Measurements from ENCODE around the gene FOSL2. TPM values are rescaled to one million over a fixed set of nuclear protein-coding genes. Genes with fewer than 3 reads are reported as not detected.

The FOSL2 gene
- total RNA-seq, 1 experiment from 2014 or later = 44.8 TPM

DNA sequence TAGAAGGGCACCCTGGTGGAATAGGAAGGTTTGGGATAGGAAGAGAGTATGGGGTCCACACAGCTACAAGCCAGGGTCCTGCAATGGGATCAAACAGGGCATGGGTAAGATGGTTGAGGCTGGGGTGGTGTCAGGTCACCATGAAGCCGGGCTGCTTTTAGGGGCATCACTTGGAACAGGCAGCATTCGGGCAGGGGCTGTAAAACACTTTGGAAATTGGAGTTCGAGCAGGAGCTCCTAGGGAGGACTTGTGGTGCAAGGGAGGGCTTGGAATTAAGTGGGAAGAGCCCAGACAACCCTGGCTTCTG, 56.1 kb downstream of the FOSL2 start:
- TF ChIP-seq CEBPB (IDR thresholded peaks at IDR 0.05; ENCODE audit: low read depth) (no peak), CBX3 (IDR thresholded peaks at IDR 0.05; ENCODE audit: low read depth) (no peak)
- TF ChIP-seq, protein P1, sequence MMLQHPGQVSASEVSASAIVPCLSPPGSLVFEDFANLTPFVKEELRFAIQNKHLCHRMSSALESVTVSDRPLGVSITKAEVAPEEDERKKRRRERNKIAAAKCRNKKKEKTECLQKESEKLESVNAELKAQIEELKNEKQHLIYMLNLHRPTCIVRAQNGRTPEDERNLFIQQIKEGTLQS (IDR thresholded peaks at IDR 0.05) = no peak
- no TSS peak for BruUV-seq (replicated peaks)
- Histone ChIP-seq H4K20me1 (ENCODE audit: insufficient read depth) (no peaks in the 10 kb centered on the region), H3K27ac (ENCODE audit: low read depth, low read length) (no peak overlapping the region), H2AFZ (ENCODE audit: low read depth, low read length, poor library complexity, severe bottlenecking) (no peak overlapping the region), H3K4me2 (ENCODE audit: low read length) (0 out of 2 replicates have a peak overlapping the region, but pooled peaks have one; percentile 70), H3K4me1 (ENCODE audit: control insufficient read depth in 1 of 2, insufficient read depth in 2 of 2, low read length in 2 of 2) (peaks cover 12 to 55% of the 10 kb centered on the region in 2 experiments), H3K4me3 (replicated peaks in 1 of 2; ENCODE audit: low read depth in 1 of 2, low read length in 2 of 2) (no peak overlapping the region), H3K9me3 (ENCODE audit: control insufficient read depth in 1 of 2, insufficient read depth in 1 of 2, low read depth in 1 of 2, low read length in 2 of 2) (no peaks in the 10 kb centered on the region), H3K79me2 (ENCODE audit: insufficient read depth, low read length) (no peaks in the 10 kb centered on the region), H3K9me2 (ENCODE audit: insufficient read depth) (no peaks in the 10 kb centered on the region), H3K9ac (ENCODE audit: low read length) (no peak overlapping the region), H3K36me3 (ENCODE audit: control insufficient read depth in 1 of 2, insufficient read depth in 2 of 2, low read length in 2 of 2) (no peaks in the 10 kb centered on the region), H3K27me3 (ENCODE audit: insufficient read depth, low read length) (no peaks in the 10 kb centered on the region)
- CTCF ChIA-PET = interaction anchor here (0.8 kb wide), 1 partner anchor 694 kb away, joined by 4 read pairs; no protein-coding TSS in a partner anchor
- RAD21 ChIA-PET (ENCODE audit: low non-redundant PET in 1 of 2, low total read pairs in 2 of 2, uncharacterized antibody in 2 of 2, unreplicated experiment in 2 of 2) = no interaction called here
- POLR2A ChIA-PET = no interaction called here
- no peak for DNase-seq (ENCODE audit: low read depth, low spot score)
- ATAC-seq = no peak
- intact Hi-C loops (cut with micrococcal nuclease) = no loop called here

DNA sequence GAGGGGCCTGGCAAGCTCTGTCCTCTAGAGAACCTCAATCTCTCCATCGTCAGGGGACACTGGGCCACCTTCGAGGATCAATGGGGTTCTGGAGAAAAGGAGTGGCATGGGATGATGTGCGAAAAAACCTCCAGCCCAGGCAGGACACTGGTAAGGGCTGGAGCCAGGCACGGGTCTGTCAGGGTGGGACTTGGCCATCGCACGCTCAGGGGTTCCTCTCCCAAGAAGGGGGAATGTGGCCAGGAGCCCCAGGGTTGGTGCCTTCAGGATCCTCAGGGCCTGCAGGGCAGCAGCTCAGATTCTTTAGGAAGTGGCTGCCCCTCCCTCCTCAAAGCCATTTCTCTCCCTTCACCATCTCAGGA, 56.4 kb downstream of the FOSL2 start:
- ATAC-seq (no peak), DNase-seq (ENCODE audit: low read depth, low spot score) (no peak)
- no peaks in the 10 kb centered on the region for H3K9me3 ChIP-seq (ENCODE audit: control insufficient read depth in 1 of 2, insufficient read depth in 1 of 2, low read depth in 1 of 2, low read length in 2 of 2)
- TF ChIP-seq EZH2 (IDR thresholded peaks at IDR 0.05) (no peak), YY1 (IDR thresholded peaks at IDR 0.05; ENCODE audit: extremely low read depth, insufficient replicate concordance, low read depth, low read length) (no peak), CEBPB (IDR thresholded peaks at IDR 0.05; ENCODE audit: low read depth) (no peak)
- TF ChIP-seq, protein P2, sequence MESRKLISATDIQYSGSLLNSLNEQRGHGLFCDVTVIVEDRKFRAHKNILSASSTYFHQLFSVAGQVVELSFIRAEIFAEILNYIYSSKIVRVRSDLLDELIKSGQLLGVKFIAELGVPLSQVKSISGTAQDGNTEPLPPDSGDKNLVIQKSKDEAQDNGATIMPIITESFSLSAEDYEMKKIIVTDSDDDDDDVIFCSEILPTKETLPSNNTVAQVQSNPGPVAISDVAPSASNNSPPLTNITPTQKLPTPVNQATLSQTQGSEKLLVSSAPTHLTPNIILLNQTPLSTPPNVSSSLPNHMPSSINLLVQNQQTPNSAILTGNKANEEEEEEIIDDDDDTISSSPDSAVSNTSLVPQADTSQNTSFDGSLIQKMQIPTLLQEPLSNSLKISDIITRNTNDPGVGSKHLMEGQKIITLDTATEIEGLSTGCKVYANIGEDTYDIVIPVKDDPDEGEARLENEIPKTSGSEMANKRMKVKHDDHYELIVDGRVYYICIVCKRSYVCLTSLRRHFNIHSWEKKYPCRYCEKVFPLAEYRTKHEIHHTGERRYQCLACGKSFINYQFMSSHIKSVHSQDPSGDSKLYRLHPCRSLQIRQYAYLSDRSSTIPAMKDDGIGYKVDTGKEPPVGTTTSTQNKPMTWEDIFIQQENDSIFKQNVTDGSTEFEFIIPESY (IDR thresholded peaks at IDR 0.05; ENCODE audit: extremely low read depth, insufficient replicate concordance, low read length) = no peak
- no TSS peak for BruUV-seq (replicated peaks)
- peaks cover 12 to 55% of the 10 kb centered on the region in 2 experiments for H3K4me1 ChIP-seq (ENCODE audit: control insufficient read depth in 1 of 2, insufficient read depth in 2 of 2, low read length in 2 of 2)
- no peaks in the 10 kb centered on the region for H3K27me3 ChIP-seq (ENCODE audit: insufficient read depth, low read length)
- ChIA-PET CTCF (interaction anchor here (0.8 to 1.0 kb wide), 2 partner anchors 694 to 766 kb away, joined by 3 to 4 read pairs; no protein-coding TSS in a partner anchor), POLR2A (no interaction called here), RAD21 (ENCODE audit: low non-redundant PET in 1 of 2, low total read pairs in 2 of 2, uncharacterized antibody in 2 of 2, unreplicated experiment in 2 of 2) (no interaction called here)
- H3K4me2 ChIP-seq (ENCODE audit: low read length) = peak overlapping the region; percentile 70; the same call in 1 of the 2 replicates
- H3K79me2 ChIP-seq (ENCODE audit: insufficient read depth, low read length) = no peaks in the 10 kb centered on the region
- no peak overlapping the region for H3K9ac ChIP-seq (ENCODE audit: low read length)
- H3K27ac ChIP-seq (ENCODE audit: low read depth, low read length) = no peak overlapping the region
- H3K9me2 ChIP-seq (ENCODE audit: insufficient read depth) = no peaks in the 10 kb centered on the region
- no peaks in the 10 kb centered on the region for H4K20me1 ChIP-seq (ENCODE audit: insufficient read depth)
- no peaks in the 10 kb centered on the region for H3K36me3 ChIP-seq (ENCODE audit: control insufficient read depth in 1 of 2, insufficient read depth in 2 of 2, low read length in 2 of 2)
- intact Hi-C loops (cut with micrococcal nuclease) = no loop called here
- H3K4me3 ChIP-seq (replicated peaks in 1 of 2; ENCODE audit: low read depth in 1 of 2, low read length in 2 of 2) = no peak overlapping the region
- H2AFZ ChIP-seq (ENCODE audit: low read depth, low read length, poor library complexity, severe bottlenecking) = no peak overlapping the region

Measured in HCT116 (cell line).